Urothelium cell line (cell line): ENCODE measurements around the gene SERINC2.
A peak's percentile ranks its signal among the peaks of the same experiment; 100 is the strongest.
"Not testable (repeated sequence)": the region's sequence is repeated elsewhere in the genome, so short reads cannot be mapped to it uniquely, and the experiment has no call there.

Experiments
- DNase-seq: peaks from one replicate; pipeline ENCODE4 v3.0.0; 2011; ENCODE audit warnings: low spot score, mixed read lengths
- FAIRE-seq: peaks from 2 replicates; lab custom pipeline; 2011; peaks lifted over from hg19 to GRCh38; lab: Jason Lieb, UNC

SERINC2 gene

DNA sequence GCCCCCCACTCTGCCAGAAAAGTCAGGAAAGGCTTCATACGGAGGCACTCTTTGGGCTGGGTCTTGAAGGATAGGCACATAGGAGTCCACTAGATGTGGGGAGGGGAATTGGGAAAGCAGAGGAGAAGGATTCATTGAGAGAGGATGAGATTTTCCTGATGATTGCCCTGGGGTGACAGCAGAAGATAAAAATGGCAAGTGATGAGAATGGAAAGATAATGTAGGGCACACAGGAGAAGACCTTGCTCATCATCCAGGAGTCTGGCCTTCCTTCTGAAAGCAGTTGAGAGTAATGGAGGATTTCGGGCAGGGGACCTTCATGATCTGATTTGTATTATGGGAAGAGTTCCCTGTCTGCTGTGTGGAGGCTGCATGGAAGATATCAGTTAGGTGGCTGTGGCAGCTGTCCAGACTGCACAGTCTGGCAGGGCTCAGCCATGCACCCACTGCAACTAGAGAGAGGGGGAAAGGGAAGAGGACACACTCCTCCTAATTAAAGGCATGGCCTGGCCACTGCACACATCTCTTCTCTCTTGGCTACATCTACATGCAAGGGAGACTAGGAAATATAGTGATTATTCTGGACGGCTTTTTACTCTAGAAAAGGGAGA lies 30.5 kb upstream of the SERINC2 start:
- DNase-seq (no peak), FAIRE-seq (no peak)

DNA sequence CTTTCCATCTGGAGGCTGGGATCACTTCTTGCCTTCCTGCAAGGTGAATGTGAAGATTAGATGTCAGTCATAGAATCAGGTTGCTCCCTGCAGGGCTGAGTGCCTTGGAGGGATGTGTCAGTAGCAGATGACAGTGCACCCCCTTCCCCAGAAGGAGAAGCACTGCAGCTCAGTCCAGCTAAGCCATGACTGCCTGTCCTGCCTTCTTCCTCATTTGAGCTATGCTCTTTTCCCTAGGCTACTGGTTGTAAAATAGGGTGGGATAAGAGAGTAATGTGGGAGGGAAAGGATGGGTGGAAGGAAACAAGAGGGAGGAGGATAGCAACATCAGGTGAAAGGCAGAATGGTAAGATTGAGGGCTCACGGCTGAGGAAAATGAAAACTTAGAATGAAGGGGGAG lies 29.0 kb upstream of the SERINC2 start:
- FAIRE-seq (no peak), DNase-seq (no peak)

GRCh38 chr1:31386576-31387243 lies 26.3 kb upstream of the SERINC2 start:
- DNase-seq, result not testable (repeated sequence)
- FAIRE-seq, result peak; percentile 5

- DNase-seq (no peak), FAIRE-seq (peak; percentile 87)
Measured at GRCh38 chr1:31387612-31388011, 25.4 kb upstream of the SERINC2 start.

GRCh38 chr1:31389616-31390015 lies 23.4 kb upstream of the SERINC2 start:
- FAIRE-seq, result no peak

GRCh38 chr1:31390071-31390470 lies 22.9 kb upstream of the SERINC2 start:
- FAIRE-seq (no peak), DNase-seq (no peak)

More at GRCh38 chr1:31389616-31390015, 23.4 kb upstream of the SERINC2 start:
- DNase-seq, result no peak

- no peak for FAIRE-seq
- DNase-seq, result no peak
Measured at GRCh38 chr1:31393463-31393862, 19.6 kb upstream of the SERINC2 start.

DNA sequence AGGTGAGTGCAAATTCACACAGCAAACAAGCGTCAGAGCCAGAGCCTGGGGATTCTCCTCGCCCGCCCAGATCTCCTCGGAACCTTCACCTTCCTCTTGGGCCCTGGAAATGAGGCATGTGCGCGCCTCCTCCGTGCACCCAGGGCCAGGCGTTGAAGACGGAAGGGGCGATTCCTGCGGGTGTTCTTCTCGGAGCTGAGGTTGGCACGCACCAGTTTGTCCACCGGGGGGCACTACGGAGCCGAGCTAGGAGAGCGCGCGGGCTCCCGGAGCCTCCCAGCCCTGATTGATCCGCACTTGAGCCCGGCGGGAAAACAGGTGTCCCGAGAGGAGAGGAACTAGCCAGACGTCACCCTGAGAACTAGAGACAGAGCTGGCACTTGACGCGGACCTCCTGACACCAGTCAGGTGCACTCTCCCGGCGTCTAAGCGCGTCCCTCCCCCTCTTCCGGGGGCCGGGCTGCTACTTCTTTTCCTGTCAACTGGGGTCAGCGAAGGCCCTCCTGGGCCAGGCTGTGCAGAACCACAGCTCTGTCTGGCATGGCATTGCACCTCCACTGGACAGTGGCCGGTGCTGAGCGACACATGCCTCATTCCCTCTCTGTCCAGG lies 18.3 kb upstream of the SERINC2 start:
- peak; percentile 90 for DNase-seq
- peak; percentile 53 for FAIRE-seq

GRCh38 chr1:31396633-31397351 lies 16.2 kb upstream of the SERINC2 start:
- no peak for DNase-seq
- FAIRE-seq, result peak; percentile 27

DNA sequence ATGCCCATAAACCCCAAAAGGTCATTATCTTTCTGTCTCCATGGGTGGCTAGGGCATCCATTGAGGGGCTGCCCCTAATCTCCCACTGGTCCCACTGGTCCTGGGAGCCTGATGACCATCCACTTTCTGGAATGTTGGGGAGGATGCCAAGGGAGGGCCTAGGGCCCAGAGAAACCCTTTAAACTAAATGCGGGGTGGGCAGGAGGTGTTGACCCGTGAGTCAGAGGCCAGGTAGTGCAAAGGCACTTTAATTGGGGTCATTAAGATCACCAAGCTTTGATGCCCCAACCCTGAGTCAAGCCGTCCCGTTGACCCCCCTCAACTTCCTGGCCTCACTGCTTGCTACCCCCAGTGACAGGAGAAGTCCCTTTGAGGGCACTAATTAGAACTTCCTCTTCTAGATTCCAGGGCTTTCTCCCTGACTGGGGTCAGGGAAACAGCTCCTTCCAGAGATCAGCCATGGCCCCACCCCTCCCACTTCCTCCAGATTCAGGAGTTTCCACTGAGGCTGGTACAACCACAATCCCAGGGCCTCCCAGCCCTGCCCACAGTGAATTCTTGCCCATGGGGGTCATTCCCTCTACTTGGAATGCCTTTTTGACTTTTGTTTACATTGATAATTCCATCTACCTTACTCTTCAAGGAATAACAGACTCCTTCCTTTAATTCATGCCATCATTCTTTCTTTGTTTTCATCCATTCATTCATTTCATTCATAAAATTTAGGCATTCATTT lies 15.5 kb upstream of the SERINC2 start:
- FAIRE-seq (no peak), DNase-seq (no peak)

GRCh38 chr1:31398246-31398645 lies 14.8 kb upstream of the SERINC2 start:
- DNase-seq, result no peak
- FAIRE-seq, result no peak

DNA sequence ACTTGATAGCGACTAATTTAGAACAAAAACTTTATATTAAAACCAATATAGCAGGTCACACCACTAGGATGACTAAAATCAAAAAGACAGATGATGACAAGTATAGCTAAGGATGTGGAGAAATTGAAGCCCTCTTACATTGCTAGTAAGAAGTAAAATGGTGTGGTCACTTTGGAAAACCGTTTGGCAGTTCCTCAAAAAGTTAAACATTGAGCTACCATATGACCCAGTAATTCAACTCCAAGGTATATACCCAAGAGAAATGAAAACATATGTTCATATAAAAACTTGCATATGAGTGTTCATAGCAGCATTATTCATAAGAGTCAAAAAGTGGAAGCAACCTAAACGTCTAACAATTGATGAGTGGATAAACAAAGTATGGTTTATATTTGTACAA lies 13.0 kb upstream of the SERINC2 start:
- DNase-seq (no peak), FAIRE-seq (no peak)

GRCh38 chr1:31400393-31400792 lies 12.6 kb upstream of the SERINC2 start:
- FAIRE-seq, result no peak
- DNase-seq, result no peak

DNA sequence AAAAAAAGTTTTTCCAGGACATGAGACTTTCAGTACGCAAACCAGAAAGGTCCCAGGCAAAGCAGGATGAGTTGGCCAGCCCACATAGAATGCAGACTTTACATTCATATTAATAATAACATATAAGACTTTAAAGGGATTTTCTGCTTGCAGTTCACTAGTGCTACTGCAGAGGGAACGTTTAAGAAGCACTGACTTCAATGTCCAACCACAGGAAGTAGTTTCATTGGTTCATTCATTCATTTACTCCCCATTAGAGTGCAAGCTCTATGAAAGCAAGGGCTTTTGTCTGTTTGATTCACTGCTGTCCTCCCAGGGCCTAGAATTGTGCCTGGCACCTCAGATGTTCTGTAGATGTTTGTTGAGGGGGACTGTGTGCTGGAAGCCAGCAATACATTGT lies 11.8 kb upstream of the SERINC2 start:
- DNase-seq (no peak), FAIRE-seq (no peak)

- no peak for FAIRE-seq
- no peak for DNase-seq
Measured at GRCh38 chr1:31405578-31406245, 7.3 kb upstream of the SERINC2 start.

GRCh38 chr1:31407029-31407626 lies 5.9 kb upstream of the SERINC2 start:
- DNase-seq, result no peak
- FAIRE-seq, result no peak

DNA sequence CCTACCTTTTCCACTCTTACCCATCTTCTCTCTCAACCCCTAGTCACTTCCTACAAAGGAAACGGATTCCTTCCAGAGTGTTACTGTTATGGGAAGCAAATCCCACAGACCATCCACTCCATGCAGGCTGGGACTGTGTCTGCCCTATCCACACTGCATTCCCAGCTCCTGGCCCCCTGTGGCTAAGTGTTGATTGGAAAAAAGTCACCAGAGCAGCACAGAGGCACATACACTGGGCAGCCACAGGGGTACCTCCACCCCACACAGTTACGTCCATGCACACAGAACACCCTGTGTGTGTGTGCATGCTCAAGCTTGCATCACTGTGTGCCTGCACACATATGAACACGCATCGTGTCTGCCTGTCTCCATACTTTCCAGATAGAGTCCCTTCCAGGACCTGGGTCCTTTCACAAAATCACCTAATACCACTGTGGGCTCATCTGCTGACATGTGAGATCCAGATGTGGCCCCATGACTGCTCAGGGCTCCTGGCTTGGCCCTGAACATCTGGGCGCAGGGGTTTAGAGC lies 4.2 kb upstream of the SERINC2 start:
- FAIRE-seq (no peak), DNase-seq (no peak)

- no peak for FAIRE-seq
- no peak for DNase-seq
Measured at GRCh38 chr1:31409946-31410858, 2.8 kb upstream of the SERINC2 start.

DNA sequence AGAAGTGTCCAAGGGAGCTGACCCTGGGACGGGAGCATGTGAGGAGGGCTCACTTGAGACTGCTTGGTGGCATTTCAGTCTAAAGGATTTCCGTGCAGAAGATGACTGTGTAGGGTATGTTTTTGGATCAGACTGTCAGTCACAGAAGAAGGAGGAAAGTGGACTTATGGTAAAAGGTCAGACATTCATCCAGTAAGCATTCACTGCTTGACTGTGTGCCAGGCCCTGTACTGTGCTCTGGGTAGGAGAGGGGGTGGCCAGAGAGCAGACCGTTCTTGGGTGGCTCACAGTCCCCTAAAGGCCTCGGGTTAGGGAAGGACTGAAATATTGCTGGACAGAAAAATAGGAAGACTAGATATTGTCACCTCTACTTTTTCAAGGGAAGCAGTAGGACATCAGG lies 2.1 kb upstream of the SERINC2 start:
- FAIRE-seq, result no peak
- DNase-seq, result no peak
